Measurements from ENCODE around the gene RBL2.

The RBL2 gene

GRCh38 chr16:53453928-53454327 is 19.7 kb downstream of the RBL2 start:
- Histone ChIP-seq H3K9ac (ENCODE audit: low read length) (no peak overlapping the region), H3K36me3 (ENCODE audit: control insufficient read depth, low read depth, low read length) (peaks cover 32% of the 10 kb centered on the region), H3K4me1 (ENCODE audit: control insufficient read depth, low read depth, low read length) (no peaks in the 10 kb centered on the region), H3K4me3 (ENCODE audit: low read length) (no peak overlapping the region), H3K27ac (ENCODE audit: low read length) (no peak overlapping the region), H3K9me3 (ENCODE audit: control insufficient read depth, low read depth, low read length) (no peaks in the 10 kb centered on the region), H3K27me3 (ENCODE audit: control insufficient read depth, insufficient read depth, low read length) (no peaks in the 10 kb centered on the region)

GRCh38 chr16:53456625-53457024 is 22.4 kb downstream of the RBL2 start:
- Histone ChIP-seq H3K27ac (ENCODE audit: low read length) (no peak overlapping the region), H3K4me1 (ENCODE audit: control insufficient read depth, low read depth, low read length) (no peaks in the 10 kb centered on the region), H3K9me3 (ENCODE audit: control insufficient read depth, low read depth, low read length) (no peaks in the 10 kb centered on the region), H3K9ac (ENCODE audit: low read length) (no peak overlapping the region), H3K4me3 (ENCODE audit: low read length) (no peak overlapping the region), H3K36me3 (ENCODE audit: control insufficient read depth, low read depth, low read length) (peaks cover 47% of the 10 kb centered on the region), H3K27me3 (ENCODE audit: control insufficient read depth, insufficient read depth, low read length) (no peaks in the 10 kb centered on the region)

- Histone ChIP-seq H3K9ac (ENCODE audit: low read length) (no peak overlapping the region), H3K9me3 (ENCODE audit: control insufficient read depth, low read depth, low read length) (no peaks in the 10 kb centered on the region), H3K4me3 (ENCODE audit: low read length) (no peak overlapping the region), H3K27ac (ENCODE audit: low read length) (no peak overlapping the region), H3K36me3 (ENCODE audit: control insufficient read depth, low read depth, low read length) (peaks cover 52% of the 10 kb centered on the region), H3K4me1 (ENCODE audit: control insufficient read depth, low read depth, low read length) (no peaks in the 10 kb centered on the region), H3K27me3 (ENCODE audit: control insufficient read depth, insufficient read depth, low read length) (no peaks in the 10 kb centered on the region)
These were observed 23.4 kb downstream of the RBL2 start for GRCh38 chr16:53457670-53458069.

- peaks cover 46% of the 10 kb centered on the region for H3K36me3 ChIP-seq (ENCODE audit: control insufficient read depth, low read depth, low read length)
- H3K4me1 ChIP-seq (ENCODE audit: control insufficient read depth, low read depth, low read length) = no peaks in the 10 kb centered on the region
- H3K27me3 ChIP-seq (ENCODE audit: control insufficient read depth, insufficient read depth, low read length) = no peaks in the 10 kb centered on the region
- no peak overlapping the region for H3K27ac ChIP-seq (ENCODE audit: low read length)
- H3K9me3 ChIP-seq (ENCODE audit: control insufficient read depth, low read depth, low read length) = no peaks in the 10 kb centered on the region
- H3K9ac ChIP-seq (ENCODE audit: low read length) = no peak overlapping the region
- H3K4me3 ChIP-seq (ENCODE audit: low read length) = no peak overlapping the region
These were observed 24.4 kb downstream of the RBL2 start for GRCh38 chr16:53458635-53459034.

GRCh38 chr16:53465606-53466280 is 31.5 kb downstream of the RBL2 start:
- Histone ChIP-seq H3K27ac (ENCODE audit: low read length) (no peak overlapping the region), H3K27me3 (ENCODE audit: control insufficient read depth, insufficient read depth, low read length) (no peaks in the 10 kb centered on the region), H3K4me1 (ENCODE audit: control insufficient read depth, low read depth, low read length) (no peaks in the 10 kb centered on the region), H3K4me3 (ENCODE audit: low read length) (no peak overlapping the region), H3K9me3 (ENCODE audit: control insufficient read depth, low read depth, low read length) (no peaks in the 10 kb centered on the region), H3K9ac (ENCODE audit: low read length) (no peak overlapping the region), H3K36me3 (ENCODE audit: control insufficient read depth, low read depth, low read length) (peaks cover 48% of the 10 kb centered on the region)

GRCh38 chr16:53476867-53477266 is 42.6 kb downstream of the RBL2 start:
- Histone ChIP-seq H3K4me1 (ENCODE audit: control insufficient read depth, low read depth, low read length) (no peaks in the 10 kb centered on the region), H3K27ac (ENCODE audit: low read length) (no peak overlapping the region), H3K9ac (ENCODE audit: low read length) (no peak overlapping the region), H3K4me3 (ENCODE audit: low read length) (no peak overlapping the region), H3K27me3 (ENCODE audit: control insufficient read depth, insufficient read depth, low read length) (no peaks in the 10 kb centered on the region), H3K36me3 (ENCODE audit: control insufficient read depth, low read depth, low read length) (peaks cover 48% of the 10 kb centered on the region), H3K9me3 (ENCODE audit: control insufficient read depth, low read depth, low read length) (no peaks in the 10 kb centered on the region)

- Histone ChIP-seq H3K9ac (ENCODE audit: low read length) (no peak overlapping the region), H3K36me3 (ENCODE audit: control insufficient read depth, low read depth, low read length) (peaks cover 48% of the 10 kb centered on the region), H3K27ac (ENCODE audit: low read length) (no peak overlapping the region), H3K27me3 (ENCODE audit: control insufficient read depth, insufficient read depth, low read length) (no peaks in the 10 kb centered on the region), H3K4me1 (ENCODE audit: control insufficient read depth, low read depth, low read length) (no peaks in the 10 kb centered on the region), H3K9me3 (ENCODE audit: control insufficient read depth, low read depth, low read length) (no peaks in the 10 kb centered on the region), H3K4me3 (ENCODE audit: low read length) (no peak overlapping the region)
These were observed 44.7 kb downstream of the RBL2 start for GRCh38 chr16:53478965-53479364.

- H3K27ac ChIP-seq (ENCODE audit: low read length) = no peak overlapping the region
- no peak overlapping the region for H3K9ac ChIP-seq (ENCODE audit: low read length)
- no peaks in the 10 kb centered on the region for H3K4me1 ChIP-seq (ENCODE audit: control insufficient read depth, low read depth, low read length)
- H3K36me3 ChIP-seq (ENCODE audit: control insufficient read depth, low read depth, low read length) = peaks cover 50% of the 10 kb centered on the region
- H3K4me3 ChIP-seq (ENCODE audit: low read length) = no peak overlapping the region
- H3K9me3 ChIP-seq (ENCODE audit: control insufficient read depth, low read depth, low read length) = no peaks in the 10 kb centered on the region
- H3K27me3 ChIP-seq (ENCODE audit: control insufficient read depth, insufficient read depth, low read length) = no peaks in the 10 kb centered on the region
These were observed 46.1 kb downstream of the RBL2 start for GRCh38 chr16:53480394-53480793.

- no peaks in the 10 kb centered on the region for H3K27me3 ChIP-seq (ENCODE audit: control insufficient read depth, insufficient read depth, low read length)
- H3K4me3 ChIP-seq (ENCODE audit: low read length) = no peak overlapping the region
- no peak overlapping the region for H3K9ac ChIP-seq (ENCODE audit: low read length)
- H3K4me1 ChIP-seq (ENCODE audit: control insufficient read depth, low read depth, low read length) = no peaks in the 10 kb centered on the region
- H3K27ac ChIP-seq (ENCODE audit: low read length) = no peak overlapping the region
- H3K9me3 ChIP-seq (ENCODE audit: control insufficient read depth, low read depth, low read length) = no peaks in the 10 kb centered on the region
- H3K36me3 ChIP-seq (ENCODE audit: control insufficient read depth, low read depth, low read length) = peaks cover 41% of the 10 kb centered on the region
These were observed 47.9 kb downstream of the RBL2 start for GRCh38 chr16:53482123-53482522.

GRCh38 chr16:53484542-53484941 is 50.3 kb downstream of the RBL2 start:
- H3K9ac ChIP-seq (ENCODE audit: low read length) = no peak overlapping the region
- no peak overlapping the region for H3K4me3 ChIP-seq (ENCODE audit: low read length)
- no peak overlapping the region for H3K27ac ChIP-seq (ENCODE audit: low read length)
- no peaks in the 10 kb centered on the region for H3K4me1 ChIP-seq (ENCODE audit: control insufficient read depth, low read depth, low read length)
- no peaks in the 10 kb centered on the region for H3K27me3 ChIP-seq (ENCODE audit: control insufficient read depth, insufficient read depth, low read length)
- H3K9me3 ChIP-seq (ENCODE audit: control insufficient read depth, low read depth, low read length) = no peaks in the 10 kb centered on the region
- H3K36me3 ChIP-seq (ENCODE audit: control insufficient read depth, low read depth, low read length) = peaks cover 39% of the 10 kb centered on the region

GRCh38 chr16:53486230-53486629 is 52.0 kb downstream of the RBL2 start:
- Histone ChIP-seq H3K9ac (ENCODE audit: low read length) (no peak overlapping the region), H3K4me1 (ENCODE audit: control insufficient read depth, low read depth, low read length) (no peaks in the 10 kb centered on the region), H3K4me3 (ENCODE audit: low read length) (no peak overlapping the region), H3K27ac (ENCODE audit: low read length) (no peak overlapping the region), H3K36me3 (ENCODE audit: control insufficient read depth, low read depth, low read length) (peaks cover 34% of the 10 kb centered on the region), H3K27me3 (ENCODE audit: control insufficient read depth, insufficient read depth, low read length) (no peaks in the 10 kb centered on the region), H3K9me3 (ENCODE audit: control insufficient read depth, low read depth, low read length) (no peaks in the 10 kb centered on the region)

- H3K27ac ChIP-seq (ENCODE audit: low read length) = no peak overlapping the region
- H3K36me3 ChIP-seq (ENCODE audit: control insufficient read depth, low read depth, low read length) = peaks cover 41% of the 10 kb centered on the region
These were observed 55.5 kb downstream of the RBL2 start for GRCh38 chr16:53489755-53490154.

More at GRCh38 chr16:53489755-53490154, 55.5 kb downstream of the RBL2 start:
- Histone ChIP-seq H3K4me3 (ENCODE audit: low read length) (no peak overlapping the region), H3K9ac (ENCODE audit: low read length) (no peak overlapping the region), H3K9me3 (ENCODE audit: control insufficient read depth, low read depth, low read length) (no peaks in the 10 kb centered on the region), H3K4me1 (ENCODE audit: control insufficient read depth, low read depth, low read length) (no peaks in the 10 kb centered on the region), H3K27me3 (ENCODE audit: control insufficient read depth, insufficient read depth, low read length) (no peaks in the 10 kb centered on the region)
